DOHH2 (cell line): ENCODE measurements around the gene OBSCN.

Experiments used
- EZH2phosphoT487 ChIP-seq: fragments of 200-600 bp; sonication (generic); IDR thresholded peaks from 2 replicates; pipeline ENCODE4 v1.6.1; 2017; ENCODE audit warnings: borderline replicate concordance, mild to moderate bottlenecking, antibody characterized with exemption, low read length, moderate library complexity, mixed read lengths
- TF ChIP-seq, protein P1 (sequence below): fragments of 200-600 bp; sonication (generic); IDR thresholded peaks from one replicate; pipeline ENCODE4 v1.5.1; 2014; ENCODE audit warnings: antibody characterized with exemption, mild to moderate bottlenecking, low read depth, low read length; ENCODE audit not compliant: poor library complexity, severe bottlenecking

DNA sequence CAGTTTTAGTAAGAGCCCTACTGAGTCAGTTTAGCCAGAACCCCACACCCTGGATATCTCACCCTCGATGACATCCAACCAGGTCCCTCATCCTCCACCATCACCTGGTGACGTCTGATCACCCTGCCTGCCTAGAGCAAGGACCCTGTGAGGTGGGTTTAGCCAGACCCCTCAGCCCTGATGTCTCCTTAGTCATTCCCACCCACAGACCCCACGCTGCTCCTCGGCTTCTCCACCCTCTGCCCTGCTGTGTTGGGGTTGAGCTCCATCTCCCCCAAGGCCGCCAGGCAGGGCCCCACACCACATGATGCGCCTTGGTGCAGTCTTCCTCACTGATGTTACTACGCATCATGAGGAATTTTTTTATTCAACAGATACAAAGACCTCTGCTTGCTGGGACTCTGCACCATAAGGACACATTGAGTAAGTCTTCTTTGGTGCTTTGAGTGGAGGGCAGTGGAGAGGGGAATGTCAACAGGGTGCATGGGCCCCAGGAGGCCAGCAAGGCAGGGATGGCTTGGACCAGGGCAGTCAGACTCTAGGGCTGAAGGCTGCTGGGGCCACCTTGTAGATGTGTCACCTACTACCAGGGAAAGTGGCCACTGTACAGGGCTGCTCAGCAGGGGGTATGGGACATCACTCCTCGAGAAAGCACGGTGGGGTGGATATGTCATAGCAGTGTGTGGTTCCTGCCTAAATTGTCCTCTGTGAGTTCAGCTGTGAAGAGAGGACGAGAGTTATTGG, 43.9 kb upstream of the OBSCN start:
- TF ChIP-seq, protein P1, sequence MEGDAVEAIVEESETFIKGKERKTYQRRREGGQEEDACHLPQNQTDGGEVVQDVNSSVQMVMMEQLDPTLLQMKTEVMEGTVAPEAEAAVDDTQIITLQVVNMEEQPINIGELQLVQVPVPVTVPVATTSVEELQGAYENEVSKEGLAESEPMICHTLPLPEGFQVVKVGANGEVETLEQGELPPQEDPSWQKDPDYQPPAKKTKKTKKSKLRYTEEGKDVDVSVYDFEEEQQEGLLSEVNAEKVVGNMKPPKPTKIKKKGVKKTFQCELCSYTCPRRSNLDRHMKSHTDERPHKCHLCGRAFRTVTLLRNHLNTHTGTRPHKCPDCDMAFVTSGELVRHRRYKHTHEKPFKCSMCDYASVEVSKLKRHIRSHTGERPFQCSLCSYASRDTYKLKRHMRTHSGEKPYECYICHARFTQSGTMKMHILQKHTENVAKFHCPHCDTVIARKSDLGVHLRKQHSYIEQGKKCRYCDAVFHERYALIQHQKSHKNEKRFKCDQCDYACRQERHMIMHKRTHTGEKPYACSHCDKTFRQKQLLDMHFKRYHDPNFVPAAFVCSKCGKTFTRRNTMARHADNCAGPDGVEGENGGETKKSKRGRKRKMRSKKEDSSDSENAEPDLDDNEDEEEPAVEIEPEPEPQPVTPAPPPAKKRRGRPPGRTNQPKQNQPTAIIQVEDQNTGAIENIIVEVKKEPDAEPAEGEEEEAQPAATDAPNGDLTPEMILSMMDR = no peak
- TF ChIP-seq EZH2phosphoT487 = no peak
